BJ (cell line): ENCODE measurements around the gene ACACB. TPM values are rescaled to one million over a fixed set of nuclear protein-coding genes. Genes with fewer than 3 reads are reported as not detected.

Experiments used
- CTCF ChIA-PET: fragments of 350-600 bp; formaldehyde crosslinking; extraction: SDS; loops from one replicate; lab custom pipeline; 2021; ENCODE audit warnings: antibody characterized with exemption, inconsistent platforms; lab: Yijun Ruan, JAX
- POLR2A ChIA-PET: fragments of 300-600 bp; sonication (Branson Sonifier 250); formaldehyde crosslinking; extraction: SDS; loops from one replicate; lab custom pipeline; 2021; ENCODE audit warnings: antibody characterized with exemption; lab: Charles Lee
- DNase-seq: peaks from one replicate; pipeline ENCODE4 v3.0.0-alpha.2; 2011; ENCODE audit warnings: low read depth
- H3K27me3 ChIP-seq: 2 replicates; pipeline ENCODE4 v1.6.0; 2011; ENCODE audit warnings: low read length; ENCODE audit not compliant: control insufficient read depth, insufficient read depth
- H3K36me3 ChIP-seq: 2 replicates; pipeline ENCODE4 v1.5.1; 2011; ENCODE audit warnings: low read length; ENCODE audit not compliant: control insufficient read depth, insufficient read depth
- H3K4me3 ChIP-seq: 2 replicates; pipeline ENCODE4 v1.5.1; 2011; ENCODE audit warnings: low read depth, mild to moderate bottlenecking, control low read depth, low read length
- polyA plus RNA-seq: library from polyadenylated mRNA; depleted of rRNA; stranded (reverse); fragments of >200 nt; gene quantifications from 2 replicates; pipeline ENCODE4 v1.2.3, GENCODE V29; 2011
- TF ChIP-seq, protein P1 (sequence below): IDR thresholded peaks from 2 replicates; pipeline ENCODE4 v1.5.1; 2011; ENCODE audit warnings: low read depth, mild to moderate bottlenecking, control low read depth, inconsistent platforms, low read length, moderate library complexity; ENCODE audit not compliant: insufficient read depth

ACACB gene
- polyA plus RNA-seq, 1 experiment = 1.7 TPM

DNA sequence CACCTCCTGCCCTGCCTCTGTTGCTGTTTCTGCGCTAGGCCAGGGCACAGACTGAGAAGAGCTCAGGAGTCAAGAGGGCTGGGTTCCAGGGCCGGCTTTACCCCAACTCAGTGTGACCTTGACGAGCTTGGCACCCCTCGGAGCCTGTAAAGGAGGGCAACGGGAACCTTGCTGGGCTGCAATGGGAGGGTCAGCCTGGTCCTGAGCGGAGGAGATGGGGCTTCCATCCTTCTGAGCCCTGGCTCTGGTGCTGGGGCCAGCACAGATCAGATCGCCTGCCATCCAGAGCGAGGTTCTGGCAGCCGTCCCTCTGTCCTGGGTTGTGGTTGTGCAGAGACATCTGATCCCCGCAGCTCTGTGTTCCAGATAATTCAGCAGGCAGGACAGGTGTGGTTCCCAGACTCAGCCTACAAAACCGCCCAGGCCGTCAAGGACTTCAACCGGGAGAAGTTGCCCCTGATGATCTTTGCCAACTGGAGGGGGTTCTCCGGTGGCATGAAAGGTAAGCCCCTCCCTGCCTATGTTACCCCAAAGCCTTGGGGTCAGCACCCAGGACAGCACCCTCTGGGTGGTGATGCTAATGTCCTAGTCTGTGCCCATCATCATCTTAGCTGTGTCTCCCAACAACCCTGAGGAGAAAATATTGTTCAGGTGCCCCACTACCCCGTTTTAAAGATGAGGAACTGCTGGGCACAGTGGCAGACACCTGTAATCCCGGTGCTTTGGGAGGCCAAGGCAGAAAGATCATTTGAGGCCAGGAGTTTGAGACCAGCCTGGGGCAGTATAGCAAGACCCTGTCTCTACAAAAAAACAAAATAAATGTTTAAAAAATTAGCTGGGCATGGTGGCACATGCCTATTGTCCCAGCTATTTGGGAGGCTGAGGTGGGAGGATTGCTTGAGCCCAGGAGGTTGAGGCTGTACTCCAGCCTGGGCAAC lies 142.5 kb downstream of the ACACB start:
- DNase-seq = no peak
- Histone ChIP-seq H3K36me3 (no peaks in the 10 kb centered on the region), H3K4me3 (no peak overlapping the region), H3K27me3 (no peaks in the 10 kb centered on the region)
- TF ChIP-seq, protein P1, sequence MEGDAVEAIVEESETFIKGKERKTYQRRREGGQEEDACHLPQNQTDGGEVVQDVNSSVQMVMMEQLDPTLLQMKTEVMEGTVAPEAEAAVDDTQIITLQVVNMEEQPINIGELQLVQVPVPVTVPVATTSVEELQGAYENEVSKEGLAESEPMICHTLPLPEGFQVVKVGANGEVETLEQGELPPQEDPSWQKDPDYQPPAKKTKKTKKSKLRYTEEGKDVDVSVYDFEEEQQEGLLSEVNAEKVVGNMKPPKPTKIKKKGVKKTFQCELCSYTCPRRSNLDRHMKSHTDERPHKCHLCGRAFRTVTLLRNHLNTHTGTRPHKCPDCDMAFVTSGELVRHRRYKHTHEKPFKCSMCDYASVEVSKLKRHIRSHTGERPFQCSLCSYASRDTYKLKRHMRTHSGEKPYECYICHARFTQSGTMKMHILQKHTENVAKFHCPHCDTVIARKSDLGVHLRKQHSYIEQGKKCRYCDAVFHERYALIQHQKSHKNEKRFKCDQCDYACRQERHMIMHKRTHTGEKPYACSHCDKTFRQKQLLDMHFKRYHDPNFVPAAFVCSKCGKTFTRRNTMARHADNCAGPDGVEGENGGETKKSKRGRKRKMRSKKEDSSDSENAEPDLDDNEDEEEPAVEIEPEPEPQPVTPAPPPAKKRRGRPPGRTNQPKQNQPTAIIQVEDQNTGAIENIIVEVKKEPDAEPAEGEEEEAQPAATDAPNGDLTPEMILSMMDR = no peak
- ChIA-PET CTCF (interaction anchor here (1.5 kb wide), 1 partner anchor 127 kb away, joined by 5 read pairs; no protein-coding TSS in a partner anchor), POLR2A (no interaction called here)

DNA sequence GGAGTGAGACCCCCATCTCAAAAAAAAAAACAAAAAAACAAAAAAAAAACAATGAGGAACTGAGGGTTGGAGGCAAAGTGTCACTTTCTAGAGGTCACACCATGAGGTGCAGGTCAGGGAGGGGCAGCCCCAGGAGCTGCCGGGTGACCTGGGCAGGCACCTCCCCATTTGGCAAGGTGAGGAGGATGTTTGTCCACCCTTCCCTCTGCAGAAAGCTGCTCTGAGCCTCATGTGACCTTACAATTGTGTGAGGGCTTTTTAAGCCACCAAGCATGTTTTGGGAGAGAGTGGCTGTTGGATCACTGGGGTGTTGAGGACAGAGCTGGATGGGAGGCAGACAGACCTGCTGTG lies 143.1 kb downstream of the ACACB start:
- Histone ChIP-seq H3K36me3 (no peaks in the 10 kb centered on the region), H3K27me3 (no peaks in the 10 kb centered on the region), H3K4me3 (no peak overlapping the region)
- TF ChIP-seq, protein P1 = no peak
- ChIA-PET CTCF (interaction anchor here (1.5 kb wide), 1 partner anchor 126 kb away, joined by 5 read pairs; no protein-coding TSS in a partner anchor), POLR2A (no interaction called here)
- no peak for DNase-seq

DNA sequence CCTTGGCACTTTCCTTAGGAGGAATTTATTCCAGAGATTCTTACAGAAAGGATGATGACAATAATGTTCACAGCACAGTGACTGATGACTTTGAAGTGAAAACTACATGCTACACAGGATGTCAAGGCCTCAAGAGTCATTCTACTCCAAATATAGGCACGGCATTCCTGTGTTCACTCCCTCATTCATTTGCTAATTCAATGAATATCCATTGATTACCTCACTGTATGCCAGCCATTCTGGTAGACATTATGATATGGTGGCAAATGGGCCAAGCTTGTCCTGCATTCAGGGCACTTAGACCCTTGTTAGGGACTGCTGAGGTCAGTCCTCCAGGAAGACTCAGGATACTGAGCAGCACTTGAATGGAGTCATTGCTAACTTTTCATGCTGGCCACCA lies 144.7 kb downstream of the ACACB start:
- no peaks in the 10 kb centered on the region for H3K27me3 ChIP-seq
- ChIA-PET POLR2A (no interaction called here), CTCF (interaction anchor here (1.4 kb wide), 1 partner anchor 12 kb away, joined by 3 read pairs; no protein-coding TSS in a partner anchor)
- H3K36me3 ChIP-seq = no peaks in the 10 kb centered on the region; the same call in 1 of the 2 replicates
- DNase-seq = no peak
- TF ChIP-seq, protein P1 = no peak
- H3K4me3 ChIP-seq = no peak overlapping the region

DNA sequence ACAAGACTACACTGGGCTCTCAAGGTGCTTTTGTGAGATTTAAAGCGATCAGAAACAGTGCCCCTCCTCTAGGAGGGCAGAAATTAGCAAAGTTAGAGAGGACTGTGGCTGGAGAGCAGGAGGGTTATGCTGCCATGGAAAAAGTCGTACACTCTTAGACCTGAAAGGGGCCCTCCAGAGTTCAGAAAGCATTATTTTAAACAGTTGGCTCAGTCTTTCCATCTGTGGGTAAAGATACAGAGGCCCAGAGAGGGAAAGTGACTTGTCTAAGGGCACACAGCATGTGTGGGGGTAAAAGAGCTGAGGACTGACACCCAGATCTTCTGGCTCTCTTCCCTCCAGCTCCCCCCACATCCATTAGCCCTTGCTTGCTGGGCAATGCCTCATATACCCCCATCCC lies 145.6 kb downstream of the ACACB start:
- POLR2A ChIA-PET = no interaction called here
- CTCF ChIA-PET = interaction anchor here (0.5 to 3.1 kb wide), 4 partner anchors 13 to 150 kb away, joined by 3 to 25 read pairs (median 4); no protein-coding TSS in a partner anchor
- no peak for DNase-seq
- Histone ChIP-seq H3K4me3 (no peak overlapping the region), H3K36me3 (no peaks in the 10 kb centered on the region; the same call in 1 of the 2 replicates), H3K27me3 (no peaks in the 10 kb centered on the region)
- TF ChIP-seq, protein P1 = no peak

DNA sequence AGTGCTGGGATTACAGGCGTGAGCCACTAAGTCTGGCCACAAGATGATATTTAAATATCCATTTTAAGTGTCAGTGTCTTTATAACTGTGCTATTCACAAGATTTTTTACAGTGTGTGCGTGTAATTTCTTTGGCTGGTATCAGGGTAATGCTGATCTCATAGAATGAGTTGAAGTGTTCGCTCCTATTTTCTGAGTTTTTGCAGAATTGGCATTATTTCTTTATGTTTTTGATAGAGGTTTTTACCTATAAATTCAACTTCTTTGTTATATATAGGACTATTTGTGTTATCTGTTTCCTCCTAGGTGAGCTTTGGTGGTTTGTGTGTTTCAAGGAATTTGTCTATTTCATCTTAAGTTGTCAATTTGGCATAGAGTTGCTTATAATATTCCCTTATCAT lies 147.1 kb downstream of the ACACB start:
- Histone ChIP-seq H3K27me3 (no peaks in the 10 kb centered on the region), H3K36me3 (no peaks in the 10 kb centered on the region; the same call in 1 of the 2 replicates), H3K4me3 (no peak overlapping the region)
- ChIA-PET CTCF (interaction anchor here (0.6 to 3.5 kb wide), 11 partner anchors 10 to 332 kb away, joined by 3 to 25 read pairs (median 5); no protein-coding TSS in a partner anchor), POLR2A (no interaction called here)
- no peak for DNase-seq
- TF ChIP-seq, protein P1 = no peak
